GM18526 (cell line): ENCODE results near the gene XPNPEP1.

ENCODE experiments used
- POLR2A ChIP-seq: IDR thresholded peaks from 3 replicates; pipeline ENCODE4 v1.6.1; 2011; ENCODE audit not compliant: insufficient read length; ENCODE audit errors: extremely low read depth

Gene XPNPEP1

GRCh38 chr10:109958059-109958458, 34.7 kb upstream of the XPNPEP1 start:
- no peak for TF ChIP-seq POLR2A

- TF ChIP-seq POLR2A: no peak
Measured at GRCh38 chr10:109957092-109957797, 33.9 kb upstream of the XPNPEP1 start.

DNA sequence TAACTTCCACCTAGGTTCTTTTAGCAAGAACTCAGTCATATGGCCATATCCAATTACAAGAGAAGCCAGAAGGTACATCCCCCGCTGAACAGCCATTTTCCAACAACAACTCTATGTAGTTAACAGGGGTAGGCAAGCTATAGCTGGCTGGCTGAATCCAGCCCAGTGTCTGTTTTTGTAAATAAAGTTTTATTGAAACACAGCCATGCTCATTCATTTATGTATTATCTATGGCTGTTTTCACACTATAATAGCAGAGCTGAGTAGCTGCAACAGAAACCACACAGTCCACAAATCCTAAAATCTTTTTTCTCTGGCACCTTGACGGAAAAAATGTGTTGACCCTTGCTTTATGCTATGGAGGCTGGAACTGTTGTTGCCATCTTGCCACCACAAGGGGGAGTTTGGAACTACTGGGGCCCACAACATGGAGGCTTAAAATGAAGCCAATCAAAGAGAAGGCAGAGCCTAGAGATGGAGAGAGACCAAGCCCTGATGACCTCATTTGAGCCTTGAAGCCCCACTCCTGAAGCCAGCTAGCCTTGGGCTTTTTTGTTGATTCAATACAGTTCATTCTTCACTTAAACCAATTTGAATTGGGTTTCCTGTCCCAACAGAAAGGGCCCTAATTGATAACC, 33.3 kb upstream of the XPNPEP1 start:
- TF ChIP-seq POLR2A: no peak

GRCh38 chr10:109953766-109954165, 30.5 kb upstream of the XPNPEP1 start:
- TF ChIP-seq POLR2A: no peak

DNA sequence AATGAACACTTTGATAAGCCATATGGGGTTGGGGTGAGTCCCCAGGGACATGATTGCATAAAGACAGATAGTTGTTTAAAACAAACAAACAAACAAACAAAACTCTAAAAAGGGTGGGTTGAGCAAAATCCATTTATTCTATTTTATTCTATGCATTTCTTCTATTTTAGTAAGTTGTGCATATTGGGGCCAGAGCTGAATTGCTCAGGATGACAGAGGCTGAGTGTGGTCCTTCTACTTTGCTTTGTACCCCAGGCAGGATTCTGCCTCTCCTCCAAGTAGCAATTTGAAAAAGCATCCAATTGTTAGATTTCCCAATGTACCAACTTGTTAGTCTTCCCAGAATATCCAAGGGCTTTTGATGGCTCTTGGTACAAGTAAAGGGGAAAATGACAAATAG, 29.2 kb upstream of the XPNPEP1 start:
- TF ChIP-seq POLR2A: no peak

DNA sequence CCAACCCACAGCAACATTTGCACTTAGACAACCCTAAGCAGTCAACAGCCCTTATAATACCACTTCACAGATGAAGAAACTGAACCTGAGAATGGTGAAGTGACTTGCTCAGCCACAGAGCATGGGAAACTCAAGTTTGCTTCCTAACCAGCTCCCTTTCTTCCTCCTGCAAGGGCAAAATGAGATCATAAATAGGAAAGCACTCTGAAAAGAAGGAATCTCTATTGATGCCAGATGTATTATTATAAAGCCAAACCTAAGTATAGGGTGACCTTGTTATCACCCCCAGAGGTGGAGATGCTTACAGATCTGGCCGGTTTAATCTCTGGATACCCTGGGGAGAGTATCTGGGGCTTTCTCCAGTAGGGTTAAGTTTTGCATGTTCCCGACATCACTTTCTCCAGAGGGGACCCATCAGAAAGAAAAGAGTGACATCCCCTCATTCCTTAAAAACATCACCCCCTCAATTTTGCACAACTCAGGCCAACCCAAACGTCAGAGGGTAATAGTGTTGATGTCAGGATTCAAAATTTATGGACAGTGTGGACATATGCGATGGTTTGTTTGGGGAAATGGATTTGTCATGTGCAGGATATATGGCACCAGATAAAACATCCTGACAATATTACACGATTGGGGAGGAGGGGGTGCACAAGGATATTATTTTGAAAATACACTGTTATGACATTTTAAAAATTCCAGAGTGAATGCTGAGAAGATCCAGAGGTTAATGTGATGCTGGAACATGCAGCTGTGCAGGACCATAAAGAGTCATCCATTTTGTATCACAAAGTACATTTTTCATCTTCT, 24.0 kb upstream of the XPNPEP1 start:
- TF ChIP-seq POLR2A: no peak

- no peak for TF ChIP-seq POLR2A
Measured at GRCh38 chr10:109946680-109947079, 23.4 kb upstream of the XPNPEP1 start.

DNA sequence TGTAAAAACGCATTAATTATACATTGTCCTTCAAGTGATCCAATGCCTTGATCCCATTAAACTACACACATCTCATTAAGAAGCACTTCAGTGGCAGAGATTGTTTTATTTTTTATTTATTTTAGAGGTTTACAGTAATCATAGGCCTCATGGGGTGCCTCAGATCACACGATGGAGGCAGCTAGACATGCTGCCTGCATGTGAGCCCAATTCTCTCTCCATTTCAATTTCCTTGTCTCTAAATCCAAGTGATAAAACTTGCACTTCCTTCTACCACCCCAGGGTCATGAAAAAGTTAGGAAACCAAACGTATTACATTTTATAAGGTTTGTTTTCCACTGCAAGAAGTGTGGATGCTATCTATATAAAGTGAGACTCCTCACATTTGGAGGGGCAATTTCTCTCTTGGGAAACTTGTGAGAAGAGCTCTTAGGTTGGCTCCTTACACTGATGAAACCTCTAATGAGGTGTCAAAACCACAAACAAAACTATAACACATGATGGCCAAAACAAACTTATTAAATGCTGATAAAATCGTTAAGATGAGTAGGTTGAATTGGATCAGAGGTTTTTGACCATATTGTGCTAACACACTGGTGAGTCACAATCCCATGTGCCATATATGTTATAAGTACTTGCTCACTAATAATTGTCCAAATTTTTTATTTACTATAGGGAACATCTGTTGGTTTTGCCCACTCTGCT, 22.3 kb upstream of the XPNPEP1 start:
- TF ChIP-seq POLR2A: no peak

DNA sequence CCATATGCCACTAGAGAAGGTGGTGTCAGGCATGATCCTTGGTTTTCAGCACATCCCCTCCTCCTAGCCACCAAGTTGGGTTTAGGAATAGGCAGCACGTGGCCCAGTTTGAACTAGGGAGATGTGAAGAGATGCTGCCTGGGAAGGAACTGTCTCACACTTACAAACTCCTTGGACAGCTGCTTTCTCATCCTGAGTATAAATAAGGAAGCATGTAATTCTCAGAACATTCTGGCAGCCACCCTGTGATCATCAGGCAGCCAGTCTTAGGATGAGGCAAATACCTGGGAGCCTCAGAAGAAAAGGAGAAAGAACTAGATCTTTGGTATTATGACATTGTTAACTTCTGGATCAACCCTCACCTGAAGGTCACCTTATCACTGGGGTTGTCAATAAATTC, 21.3 kb upstream of the XPNPEP1 start:
- no peak for TF ChIP-seq POLR2A

DNA sequence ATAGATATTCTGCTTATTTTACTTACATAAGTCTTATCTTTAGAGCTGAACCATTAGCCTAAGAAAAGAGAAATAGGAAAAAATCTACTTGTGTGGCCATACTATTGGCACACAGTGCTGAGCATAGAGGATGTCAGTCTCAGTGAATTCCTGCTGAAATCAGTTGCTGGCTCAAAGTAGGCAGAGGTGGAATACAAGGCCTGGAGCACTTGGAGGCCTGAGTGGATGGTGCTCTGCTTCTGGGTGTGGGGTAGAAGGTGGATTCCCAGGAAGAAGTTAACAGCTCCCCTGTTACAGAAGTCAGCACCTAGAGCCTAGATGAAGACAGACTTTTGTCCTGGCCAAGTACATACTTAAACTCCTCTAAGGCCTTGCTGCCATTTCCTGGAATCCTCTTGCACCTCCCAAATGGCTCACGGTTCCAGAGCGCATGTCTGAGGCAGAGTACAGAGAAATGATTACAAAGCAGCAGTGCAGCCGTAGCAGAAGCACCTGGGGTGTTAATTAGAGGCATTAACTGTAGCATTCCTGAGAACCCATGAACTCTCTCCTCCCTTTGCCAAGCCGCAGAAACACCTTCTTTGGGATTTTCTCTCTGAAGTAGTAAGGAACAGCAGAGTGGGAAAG, 18.0 kb upstream of the XPNPEP1 start:
- TF ChIP-seq POLR2A: no peak

DNA sequence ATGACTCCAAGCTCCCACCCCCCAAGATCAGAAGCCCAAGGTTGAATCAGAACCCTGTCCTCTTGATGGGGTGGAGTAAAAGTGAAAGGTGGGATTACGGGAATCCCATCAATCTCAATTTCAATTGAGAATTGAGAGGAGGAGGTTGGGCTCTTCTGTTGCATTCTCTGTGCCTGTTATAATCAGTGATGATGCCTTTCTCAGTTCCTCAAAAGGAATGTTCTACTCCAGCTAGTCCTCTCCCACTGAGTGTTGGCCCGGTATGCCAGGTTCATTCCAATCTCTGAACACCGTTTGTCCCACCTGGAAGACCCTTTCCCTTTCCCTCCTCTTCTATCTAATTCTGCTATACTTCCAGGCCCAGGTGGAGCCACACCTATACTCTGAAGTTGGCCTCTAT, 17.2 kb upstream of the XPNPEP1 start:
- TF ChIP-seq POLR2A: no peak

DNA sequence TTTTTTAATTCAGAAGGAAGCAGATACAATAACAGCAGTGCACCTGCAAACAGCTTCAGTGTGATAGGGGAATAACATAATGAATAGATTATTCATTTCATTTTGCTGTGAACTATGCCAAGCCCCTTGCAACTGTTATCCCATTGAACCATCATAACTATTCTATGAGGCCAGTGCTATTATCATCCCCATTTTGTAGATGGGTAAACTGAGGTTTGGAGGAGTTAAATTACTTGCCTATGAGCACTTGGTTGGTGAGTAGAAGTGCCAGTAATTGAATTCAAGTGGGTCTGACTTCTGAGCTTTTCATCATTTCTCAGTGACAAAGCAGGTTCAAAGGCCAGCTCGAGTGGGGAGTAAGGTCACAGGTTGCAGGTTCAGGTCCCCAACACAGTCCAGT, 16.8 kb upstream of the XPNPEP1 start:
- TF ChIP-seq POLR2A: no peak

DNA sequence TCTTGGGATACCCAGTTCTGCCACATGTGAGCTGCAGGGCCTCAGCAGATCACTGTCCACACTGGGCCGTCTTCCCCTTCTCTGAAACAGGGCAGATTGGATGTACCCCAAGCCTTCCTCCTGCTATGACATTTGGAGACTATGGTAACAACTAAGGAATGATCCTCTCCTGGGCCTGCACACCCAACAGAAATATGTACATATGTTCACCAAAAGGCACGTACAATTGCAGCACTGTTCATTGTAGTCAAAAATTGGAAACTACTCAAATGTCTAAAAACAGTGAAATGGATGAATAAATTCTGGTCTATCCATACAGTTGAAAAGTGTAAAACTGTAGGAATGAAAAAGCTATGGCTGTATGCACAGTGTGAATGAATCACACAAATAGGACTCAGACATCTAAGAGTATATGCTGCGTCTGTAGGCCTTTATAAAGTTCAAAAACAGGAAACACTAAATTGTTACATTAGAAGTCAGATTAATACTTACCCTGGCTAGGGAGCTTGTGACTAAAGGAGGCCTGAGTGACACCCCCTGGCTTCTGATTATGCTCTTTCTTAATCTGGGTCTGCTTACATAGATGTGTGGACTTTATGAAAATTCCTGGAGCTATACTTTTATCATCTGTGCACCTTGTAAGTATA, 16.1 kb upstream of the XPNPEP1 start:
- no peak for TF ChIP-seq POLR2A

DNA sequence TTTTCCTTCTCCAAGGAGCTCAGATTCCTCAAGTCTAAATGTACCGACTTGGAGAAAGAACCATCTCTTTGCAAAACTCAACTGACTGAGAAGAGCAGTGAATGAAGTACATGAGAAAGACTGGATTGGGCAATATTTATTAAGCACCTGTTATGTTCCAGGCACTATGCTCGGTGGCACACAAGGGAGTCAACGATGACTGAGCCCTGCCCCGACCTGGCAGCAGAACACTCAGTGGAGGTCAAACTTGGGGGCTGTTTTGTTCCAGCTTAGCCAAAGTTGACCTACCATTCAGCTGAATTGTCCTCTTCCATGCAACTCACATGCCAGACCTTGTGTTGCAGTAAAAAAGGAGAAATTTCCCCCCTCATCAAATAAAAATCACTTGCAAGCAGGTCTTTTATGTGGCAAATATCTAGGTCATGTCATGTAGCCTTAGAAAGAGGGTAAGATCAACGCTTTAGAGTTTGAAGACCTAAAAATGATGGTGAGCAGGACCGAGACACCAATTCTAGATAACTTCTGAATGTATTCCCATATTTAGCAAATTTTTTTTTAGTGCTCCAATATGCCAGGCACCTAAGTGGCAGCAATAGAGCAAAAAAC, 14.3 kb upstream of the XPNPEP1 start:
- TF ChIP-seq POLR2A: no peak

GRCh38 chr10:109934958-109935793, 11.9 kb upstream of the XPNPEP1 start:
- TF ChIP-seq POLR2A: no peak
